GM12891 (cell line): Measurements from ENCODE around the gene SDCCAG8.

ENCODE experiments used
- DNase-seq: peaks from one replicate; pipeline ENCODE4 v3.0.0; 2011; ENCODE audit warnings: low spot score; ENCODE audit not compliant: insufficient read length
- FAIRE-seq: peaks from 2 replicates; lab custom pipeline; 2011; peaks lifted over from hg19 to GRCh38; lab: Jason Lieb, UNC
- PAX5 ChIP-seq: IDR thresholded peaks from 2 replicates; pipeline ENCODE4 v1.6.1; 2011; ENCODE audit warnings: low read length, moderate library complexity, mild to moderate bottlenecking; ENCODE audit not compliant: insufficient read depth, severe bottlenecking
- POLR2A ChIP-seq: IDR thresholded peaks from 2 replicates; pipeline ENCODE4 v1.6.1; 2011; ENCODE audit warnings: low read depth, low read length, control low read depth
- POLR2AphosphoS5 ChIP-seq: IDR thresholded peaks from 2 replicates; pipeline ENCODE4 v1.6.1; 2011; ENCODE audit warnings: low read depth, low read length, control low read depth
- POU2F2 ChIP-seq: IDR thresholded peaks from 2 replicates; pipeline ENCODE4 v1.6.1; 2011; ENCODE audit warnings: low read depth, mild to moderate bottlenecking, control low read depth, low read length, moderate library complexity
- SPI1 ChIP-seq: IDR thresholded peaks from 2 replicates; pipeline ENCODE4 v1.6.1; 2011; ENCODE audit warnings: low read depth, low read length, control low read depth
- TAF1 ChIP-seq: IDR thresholded peaks from 2 replicates; pipeline ENCODE4 v1.6.1; 2011; ENCODE audit warnings: low read depth, low read length, control low read depth

Gene SDCCAG8

DNA sequence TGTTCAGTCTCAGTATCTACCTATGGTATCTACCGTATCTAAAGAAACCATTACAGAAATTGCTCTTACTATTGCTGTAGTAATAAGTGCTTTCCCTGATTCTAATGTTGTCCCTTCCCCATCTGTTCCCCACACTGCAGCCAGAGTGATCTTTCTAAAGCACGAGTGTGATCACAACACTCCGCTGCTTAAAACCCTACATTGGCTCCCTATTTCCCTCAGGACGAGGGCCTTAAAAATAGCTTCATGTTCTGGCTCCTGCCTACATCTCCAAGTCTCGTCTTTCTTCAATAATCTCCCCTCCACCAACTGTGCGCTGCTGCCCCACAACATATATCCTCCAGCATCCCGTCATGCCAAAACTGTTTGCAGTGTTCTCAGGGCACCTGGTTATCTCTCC is 150.6 kb downstream of the SDCCAG8 start:
- no peak for TF ChIP-seq PAX5
- FAIRE-seq (no peak), DNase-seq (no peak)

DNA sequence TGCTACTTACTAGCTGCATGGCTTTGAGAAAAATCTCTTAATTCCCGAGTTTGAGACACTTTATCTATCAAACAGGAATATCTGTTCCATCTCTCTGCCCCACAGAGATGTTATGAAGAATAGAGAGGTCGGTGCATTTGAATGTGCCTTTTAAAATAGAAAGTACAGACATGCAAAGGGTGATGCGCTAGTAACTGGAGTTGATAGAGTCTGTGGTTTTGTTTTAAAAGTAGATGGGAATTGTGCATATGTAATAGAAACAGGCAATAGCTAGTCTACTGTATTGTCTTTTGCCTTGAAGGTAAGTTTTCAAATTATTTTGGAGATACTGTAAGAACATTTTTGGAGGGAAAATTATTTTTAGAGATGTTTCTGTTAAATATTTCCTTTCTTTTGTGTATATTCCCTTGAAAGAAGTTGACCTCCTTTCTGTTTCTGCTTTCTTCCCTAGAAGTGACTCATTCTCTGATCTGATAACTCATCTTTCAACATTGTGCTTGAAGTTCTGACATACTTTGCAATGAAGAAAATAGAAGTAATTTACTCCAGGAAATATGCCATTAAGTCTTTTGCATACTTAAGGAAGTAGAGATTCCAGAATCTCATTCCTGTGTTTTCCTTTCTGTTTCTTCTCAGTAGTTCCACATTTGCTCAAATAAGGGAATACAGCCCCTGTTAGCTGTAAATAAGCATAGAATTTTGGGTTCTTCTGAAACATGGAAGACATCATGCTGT is 151.6 kb downstream of the SDCCAG8 start:
- DNase-seq (no peak), FAIRE-seq (no peak)
- TF ChIP-seq SPI1 (no peak), POLR2AphosphoS5 (no peak), PAX5 (no peak), TAF1 (no peak), POLR2A (no peak)

DNA sequence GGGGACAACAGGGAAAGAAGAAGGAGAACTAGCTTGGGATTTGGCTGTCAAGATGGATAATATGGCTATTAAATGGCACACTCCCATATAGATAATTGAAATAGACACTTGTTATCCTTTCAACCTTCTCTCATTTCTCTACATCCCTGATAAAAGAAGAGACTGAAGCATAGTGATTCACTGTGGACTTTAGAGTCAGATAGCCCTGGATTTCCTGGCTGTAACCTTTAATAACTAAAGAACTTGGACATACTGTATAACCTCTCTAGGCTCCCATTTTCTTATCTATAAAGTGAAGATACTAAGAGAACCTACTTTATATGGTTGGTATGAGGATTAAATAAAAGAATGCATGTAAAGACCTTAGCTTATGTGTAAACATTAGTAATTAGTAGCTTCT is 152.6 kb downstream of the SDCCAG8 start:
- no peak for TF ChIP-seq SPI1
- no peak for TF ChIP-seq PAX5
- TF ChIP-seq POLR2AphosphoS5 = no peak
- TF ChIP-seq POLR2A = no peak
- no peak for TF ChIP-seq TAF1
- no peak for TF ChIP-seq POU2F2
- no peak for DNase-seq
- no peak for FAIRE-seq

DNA sequence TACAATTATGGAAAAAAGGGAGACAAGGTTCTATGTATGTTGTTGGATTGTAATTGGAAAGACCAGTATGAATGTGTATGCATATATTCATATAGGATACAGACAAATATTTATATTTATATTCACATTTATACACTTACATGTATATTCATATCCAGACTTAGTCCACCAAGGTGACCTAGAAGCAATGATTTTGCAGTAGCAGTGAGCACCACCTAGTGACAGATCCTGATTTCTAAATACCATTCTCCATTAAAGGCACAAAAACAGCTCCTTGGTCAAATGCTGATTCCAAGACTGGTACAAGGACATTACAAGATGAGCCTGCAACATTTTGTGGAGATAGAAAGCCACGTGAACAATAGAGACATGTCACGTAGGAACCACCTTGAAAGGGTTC is 153.4 kb downstream of the SDCCAG8 start:
- DNase-seq (no peak), FAIRE-seq (no peak)
- TF ChIP-seq POLR2A (no peak), SPI1 (no peak), POLR2AphosphoS5 (no peak), POU2F2 (no peak), TAF1 (no peak), PAX5 (no peak)

DNA sequence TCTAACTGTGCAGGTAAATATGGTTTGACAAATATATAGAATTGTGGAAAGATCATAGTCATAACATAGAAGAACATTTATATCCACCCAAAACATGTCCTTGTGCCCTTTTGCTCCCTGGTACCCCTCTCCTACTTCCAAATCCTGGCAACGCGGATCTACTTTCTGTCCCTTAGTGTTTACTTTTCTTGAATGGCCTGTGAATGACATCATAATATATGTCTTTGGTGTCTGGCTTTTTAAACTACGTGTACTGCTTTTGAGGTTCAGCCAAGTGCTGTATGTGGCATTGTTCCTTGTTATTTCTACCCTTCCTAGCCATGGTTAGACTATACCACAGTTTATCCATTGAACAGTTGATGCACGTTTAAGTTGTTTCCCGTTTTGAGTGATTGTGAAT is 155.6 kb downstream of the SDCCAG8 start:
- FAIRE-seq (no peak), DNase-seq (no peak)
- TF ChIP-seq PAX5 (no peak), SPI1 (no peak)

DNA sequence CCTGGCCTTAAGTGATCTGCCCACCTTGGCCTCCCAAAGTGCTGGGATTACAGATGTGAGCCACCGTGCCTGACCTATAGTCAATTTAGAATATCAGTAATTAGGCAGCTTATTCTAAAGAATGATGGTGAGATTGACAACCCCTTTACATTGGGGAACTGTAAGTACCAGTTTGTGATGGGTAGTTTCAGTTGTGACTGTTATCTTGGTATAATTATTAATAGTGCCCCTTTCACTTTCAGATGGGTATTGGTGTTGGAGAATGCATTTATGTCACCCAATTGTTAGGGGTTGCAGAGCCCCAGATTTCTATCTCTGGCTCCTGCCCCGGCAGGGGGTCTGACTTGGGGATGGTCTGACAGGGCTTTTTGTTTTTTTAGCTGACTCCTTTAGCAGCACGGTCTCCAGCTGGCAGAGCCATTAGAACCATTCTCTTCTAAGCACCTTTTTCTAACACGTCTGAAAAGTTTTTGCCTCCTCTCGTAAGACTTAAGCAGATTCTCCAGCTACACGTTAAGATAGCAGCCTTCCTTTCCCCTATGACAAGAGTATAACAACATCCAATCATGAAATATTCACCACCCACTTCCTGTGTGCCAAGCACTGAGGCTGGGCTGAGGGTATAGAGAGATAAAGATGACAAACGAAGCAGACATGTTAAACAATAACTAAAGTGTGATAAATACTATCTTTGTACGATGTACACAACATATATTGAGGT is 157.8 kb downstream of the SDCCAG8 start:
- no peak for FAIRE-seq
- DNase-seq = no peak

DNA sequence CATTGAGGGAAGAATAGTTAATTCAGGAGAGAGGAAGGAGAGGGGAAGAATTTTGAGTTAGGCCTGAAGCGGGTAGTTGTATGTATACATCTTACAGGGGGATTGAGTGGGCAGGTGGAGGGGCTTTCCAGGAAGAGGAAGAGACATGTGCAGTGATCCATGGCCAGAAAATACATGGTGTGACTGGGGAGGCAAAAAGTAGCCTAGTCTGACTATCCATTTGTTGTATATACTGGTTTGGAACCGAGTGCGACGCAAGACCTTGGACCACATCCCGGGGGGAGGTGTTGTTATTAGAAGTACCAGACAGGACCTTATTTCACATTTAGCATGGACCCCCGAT is 158.3 kb downstream of the SDCCAG8 start:
- DNase-seq (no peak), FAIRE-seq (peak; percentile 20)
- TF ChIP-seq POLR2A = no peak

More for the DNA sequence above, 157.8 kb downstream of the SDCCAG8 start:
- no peak for TF ChIP-seq POU2F2
- TF ChIP-seq TAF1 = no peak
- TF ChIP-seq POLR2A = no peak
- TF ChIP-seq PAX5 = no peak
- no peak for TF ChIP-seq POLR2AphosphoS5
- no peak for TF ChIP-seq SPI1

DNA sequence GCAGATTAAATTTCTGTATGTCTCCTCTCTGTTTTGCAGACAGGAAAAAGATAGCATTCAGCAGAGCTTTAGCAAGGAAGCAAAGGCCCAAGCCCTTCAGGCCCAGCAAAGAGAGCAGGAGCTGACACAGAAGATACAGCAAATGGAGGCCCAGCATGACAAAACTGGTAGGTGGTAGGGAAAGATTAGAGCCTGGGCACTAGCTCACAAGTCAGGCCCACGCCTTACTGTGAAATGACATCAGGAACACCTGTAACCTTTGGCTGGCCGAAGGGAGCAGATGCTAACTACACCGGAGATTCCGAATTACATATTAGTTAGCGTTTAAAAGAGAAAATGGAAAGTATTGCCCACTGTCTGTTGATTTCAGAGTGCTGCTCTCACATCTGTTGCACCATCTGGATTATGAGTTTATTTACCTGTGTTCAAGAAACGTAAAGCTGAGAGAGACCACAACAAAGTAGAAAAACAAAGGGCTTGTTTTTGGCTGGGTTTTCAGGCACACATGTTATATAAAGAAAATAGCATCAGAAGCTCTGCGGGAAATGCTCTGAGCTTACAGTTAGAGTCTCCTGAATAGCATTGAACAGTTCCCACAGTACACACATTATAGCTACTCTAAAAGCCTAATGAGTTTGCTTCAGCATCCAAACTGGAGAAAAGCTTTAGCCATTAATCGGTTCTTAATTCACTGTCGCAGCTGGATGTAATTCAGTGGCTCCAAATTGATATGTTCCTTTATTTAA is 160.0 kb downstream of the SDCCAG8 start:
- FAIRE-seq (no peak), DNase-seq (no peak)
- TF ChIP-seq POLR2A (no peak), PAX5 (no peak), POLR2AphosphoS5 (no peak), TAF1 (no peak), POU2F2 (no peak), SPI1 (no peak)

DNA sequence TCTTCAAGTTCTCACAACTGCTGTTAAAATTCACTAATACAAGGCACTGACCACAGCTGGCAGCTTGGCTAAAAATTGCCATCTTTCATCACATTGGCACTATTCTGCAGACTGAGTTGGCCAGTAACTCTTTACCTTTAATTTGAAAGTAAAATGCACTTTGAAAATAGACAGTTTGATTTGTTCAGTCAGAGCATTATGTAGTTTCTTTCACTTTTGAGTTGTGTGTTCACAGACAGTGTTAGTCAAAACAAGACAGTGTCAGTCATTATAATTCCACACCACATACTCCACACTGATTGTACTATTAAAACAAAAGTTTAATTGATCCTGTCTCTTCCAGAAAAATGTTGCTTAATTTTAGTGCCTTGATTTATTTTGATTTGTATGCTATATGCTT is 160.7 kb downstream of the SDCCAG8 start:
- FAIRE-seq (peak; percentile 38), DNase-seq (no peak)
- TF ChIP-seq POU2F2 (no peak), SPI1 (no peak), POLR2AphosphoS5 (no peak), PAX5 (no peak), POLR2A (no peak), TAF1 (no peak)
